Activated CD4-positive, alpha-beta T cell treated with anti-CD3 and anti-CD28 coated beads, Interleukin-2, amount 10 ng/mL, durations not matched to agents 7 days and 5 days (primary cell): ENCODE measurements around the gene PTPRH. TPM values are rescaled to one million over a fixed set of nuclear protein-coding genes. Genes with fewer than 3 reads are reported as not detected.
"Not testable (repeated sequence)": the region's sequence is repeated elsewhere in the genome, so short reads cannot be mapped to it uniquely, and the experiment has no call there.

Source experiments
- CTCF ChIA-PET: fragments of 350-600 bp; sonication (Branson Sonifier 250); formaldehyde crosslinking; loops from one replicate; lab custom pipeline; 2021; ENCODE audit warnings: antibody characterized with exemption; lab: Charles Lee
- POLR2A ChIA-PET: fragments of 350-600 bp; sonication (Branson Sonifier 250); formaldehyde crosslinking; loops from one replicate; lab custom pipeline; 2021; ENCODE audit warnings: antibody characterized with exemption; lab: Charles Lee
- DNase-seq: peaks from one replicate; pipeline ENCODE4 v3.0.0-alpha.2; 2020
- H3K27ac Mint-ChIP-seq: one replicate; pipeline ENCODE4 v1.8.0; 2021; ENCODE audit warnings: mild to moderate bottlenecking, moderate library complexity, mixed read lengths
- H3K27me3 Mint-ChIP-seq: one replicate; pipeline ENCODE4 v1.8.0; 2021; ENCODE audit warnings: mixed read lengths
- H3K36me3 Mint-ChIP-seq: one replicate; pipeline ENCODE4 v1.8.0; 2021; ENCODE audit warnings: low read depth, mixed read lengths
- H3K4me1 Mint-ChIP-seq: one replicate; pipeline ENCODE4 v1.8.0; 2021; ENCODE audit warnings: mixed read lengths
- H3K4me3 Mint-ChIP-seq: one replicate; pipeline ENCODE4 v1.8.0; 2021; ENCODE audit warnings: mild to moderate bottlenecking, moderate library complexity, mixed read lengths
- H3K9me3 Mint-ChIP-seq: one replicate; pipeline ENCODE4 v1.8.0; 2021; ENCODE audit warnings: mixed read lengths
- total RNA-seq, 2 experiments: library from RNA; stranded (reverse); gene quantifications; one replicate each; pipeline ENCODE4 v1.2.3, GENCODE V29; 2021

PTPRH gene
- total RNA-seq, 2 experiments from 2014 or later, result not detected

DNA sequence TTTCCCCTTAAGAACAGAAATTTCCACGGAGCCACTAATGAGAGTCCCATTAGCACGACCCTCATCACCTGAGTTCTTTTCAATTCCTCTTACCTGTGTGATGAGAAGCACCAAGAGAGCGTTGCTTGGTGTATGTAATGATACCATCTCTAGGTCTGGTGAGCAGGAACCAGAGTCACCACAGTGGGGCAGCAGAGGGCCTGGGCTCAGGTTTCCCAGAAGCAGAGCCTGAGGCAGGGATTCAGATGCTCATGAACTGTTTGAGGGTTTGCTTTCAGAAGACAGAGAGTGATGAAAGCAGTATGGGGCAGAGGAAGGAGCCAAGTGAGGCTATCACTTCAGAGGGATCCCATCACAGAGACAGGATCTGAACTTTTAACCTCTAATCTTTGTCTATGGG is 3.1 kb upstream of the PTPRH start:
- peaks cover 12% of the 10 kb centered on the region for H3K4me1 Mint-ChIP-seq
- peak; percentile 47 for DNase-seq
- peak overlapping the region; percentile 33 for H3K27ac Mint-ChIP-seq
- ChIA-PET CTCF (no interaction called here), POLR2A (no interaction called here)
- no peak overlapping the region for H3K4me3 Mint-ChIP-seq
- H3K27me3 Mint-ChIP-seq, result peaks cover 22% of the 10 kb centered on the region
- H3K36me3 Mint-ChIP-seq, result peaks cover 3% of the 10 kb centered on the region
- peaks cover 15% of the 10 kb centered on the region for H3K9me3 Mint-ChIP-seq

DNA sequence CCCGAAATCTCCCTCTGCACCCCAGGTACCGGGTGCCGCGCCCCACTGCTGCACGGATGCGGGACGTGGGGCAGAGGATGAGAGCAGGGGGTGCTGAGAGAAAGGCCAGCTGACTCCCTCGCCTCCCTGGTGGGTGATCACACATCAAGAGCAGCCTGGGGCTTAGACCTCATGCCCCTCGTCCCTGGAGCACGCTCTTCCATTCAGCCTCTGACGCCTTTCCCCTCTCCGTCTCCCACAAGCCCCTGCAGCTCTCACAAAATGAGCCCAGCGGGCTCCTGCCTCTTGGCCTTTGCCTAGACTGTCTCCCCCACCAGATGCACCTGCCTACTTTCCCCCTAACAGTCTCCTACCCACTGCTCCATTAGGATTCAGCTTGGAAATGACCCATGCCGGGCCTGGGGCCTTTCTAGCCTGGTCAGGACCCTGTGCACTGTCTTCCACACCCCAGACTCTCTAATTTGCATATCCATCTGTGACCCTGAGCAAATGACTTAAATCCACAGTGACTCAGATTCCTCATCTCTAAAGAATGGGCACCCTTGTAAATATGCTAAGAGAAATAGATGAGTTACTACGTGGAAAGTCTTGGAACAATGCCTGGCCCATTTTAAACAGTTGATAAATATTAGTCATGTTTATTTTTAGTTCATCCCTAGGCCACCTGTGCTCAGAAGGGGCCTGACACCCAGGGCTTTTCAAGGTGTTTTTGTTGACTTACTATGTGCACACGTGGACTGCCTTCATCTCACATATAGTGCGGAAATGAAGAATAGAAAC is 582 bp upstream of the PTPRH start:
- Mint-ChIP-seq H3K9me3 (peaks cover 9% of the 10 kb centered on the region), H3K27me3 (peaks cover 9% of the 10 kb centered on the region), H3K36me3 (peaks cover 3% of the 10 kb centered on the region), H3K4me1 (peaks cover 4% of the 10 kb centered on the region), H3K27ac (no peak overlapping the region), H3K4me3 (no peak overlapping the region)
- POLR2A ChIA-PET, result no interaction called here
- no peak for DNase-seq
- CTCF ChIA-PET, result no interaction called here

DNA sequence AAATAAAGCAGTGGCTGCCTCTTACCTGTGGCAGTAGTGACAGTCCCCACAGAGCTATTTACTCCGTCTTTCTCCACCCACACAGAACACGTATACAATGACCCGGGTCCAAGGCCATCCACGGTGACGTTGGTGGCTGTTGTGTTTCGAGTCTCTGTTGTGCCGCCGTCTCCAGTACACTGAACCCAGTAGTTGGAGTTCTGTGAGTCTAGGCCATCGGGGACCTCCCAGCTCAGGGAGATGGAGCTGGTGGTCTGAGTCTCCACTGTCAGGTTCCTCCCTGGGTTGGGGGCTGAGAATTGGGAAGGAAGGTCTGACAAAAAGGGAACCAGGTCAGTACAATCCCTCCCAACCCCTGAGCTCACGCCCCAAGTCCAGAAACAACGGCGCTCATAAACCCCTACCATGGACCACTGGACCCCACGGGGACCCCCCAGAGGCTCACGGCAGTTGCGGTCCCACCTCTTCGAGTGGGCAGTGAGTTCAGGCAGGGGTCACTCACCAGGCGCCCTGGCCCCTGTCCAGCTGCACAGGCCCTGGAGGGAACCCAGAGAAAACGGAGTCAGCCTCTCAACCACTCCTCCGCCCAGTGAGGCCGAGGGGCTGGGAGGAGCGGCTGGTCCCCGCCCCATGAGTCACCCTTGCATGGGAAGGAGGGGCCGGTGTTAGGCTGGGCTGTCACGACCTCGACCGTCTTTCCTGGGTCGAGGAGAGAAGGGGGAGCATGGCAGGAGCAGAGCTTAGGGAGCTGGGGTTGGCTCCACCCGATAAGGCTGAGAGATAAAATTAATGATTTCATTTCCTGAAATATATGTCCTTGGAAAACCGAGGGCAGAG is 2.4 kb downstream of the PTPRH start:
- Mint-ChIP-seq H3K27me3 (peaks cover 7% of the 10 kb centered on the region), H3K27ac (no peak overlapping the region), H3K4me3 (no peak overlapping the region), H3K9me3 (no peaks in the 10 kb centered on the region), H3K4me1 (peaks cover 4% of the 10 kb centered on the region), H3K36me3 (no peaks in the 10 kb centered on the region)
- POLR2A ChIA-PET, result no interaction called here
- CTCF ChIA-PET, result interaction anchor here (0.8 to 1.3 kb wide), 5 partner anchors 9 to 508 kb away, joined by 3 to 5 read pairs (median 3); no protein-coding TSS in a partner anchor
- DNase-seq, result peak; percentile 13

DNA sequence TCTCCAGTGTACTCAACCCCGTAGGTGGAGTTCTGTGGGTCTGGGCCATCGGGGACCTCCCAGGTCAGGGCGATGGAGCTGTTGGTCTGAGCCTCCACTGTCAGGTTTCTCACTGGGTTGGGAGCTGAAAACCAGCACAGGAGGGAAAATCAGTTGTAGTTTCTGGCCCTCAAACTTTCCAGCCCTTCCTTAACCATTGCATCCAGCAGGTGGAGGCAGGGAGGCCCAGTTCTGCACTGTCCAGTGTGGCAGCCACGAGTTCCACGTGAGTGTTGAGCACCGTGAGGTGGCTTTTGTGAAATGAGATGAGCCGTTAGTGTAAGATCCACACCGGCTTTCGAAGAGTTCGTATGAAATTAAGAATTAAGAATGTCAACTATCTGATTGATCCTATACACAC is 7.1 kb downstream of the PTPRH start:
- H3K27me3 Mint-ChIP-seq, H3K9me3 Mint-ChIP-seq, H3K27ac Mint-ChIP-seq, POLR2A ChIA-PET, CTCF ChIA-PET, DNase-seq, H3K4me1 Mint-ChIP-seq, H3K36me3 Mint-ChIP-seq, H3K4me3 Mint-ChIP-seq: not testable (repeated sequence)

DNA sequence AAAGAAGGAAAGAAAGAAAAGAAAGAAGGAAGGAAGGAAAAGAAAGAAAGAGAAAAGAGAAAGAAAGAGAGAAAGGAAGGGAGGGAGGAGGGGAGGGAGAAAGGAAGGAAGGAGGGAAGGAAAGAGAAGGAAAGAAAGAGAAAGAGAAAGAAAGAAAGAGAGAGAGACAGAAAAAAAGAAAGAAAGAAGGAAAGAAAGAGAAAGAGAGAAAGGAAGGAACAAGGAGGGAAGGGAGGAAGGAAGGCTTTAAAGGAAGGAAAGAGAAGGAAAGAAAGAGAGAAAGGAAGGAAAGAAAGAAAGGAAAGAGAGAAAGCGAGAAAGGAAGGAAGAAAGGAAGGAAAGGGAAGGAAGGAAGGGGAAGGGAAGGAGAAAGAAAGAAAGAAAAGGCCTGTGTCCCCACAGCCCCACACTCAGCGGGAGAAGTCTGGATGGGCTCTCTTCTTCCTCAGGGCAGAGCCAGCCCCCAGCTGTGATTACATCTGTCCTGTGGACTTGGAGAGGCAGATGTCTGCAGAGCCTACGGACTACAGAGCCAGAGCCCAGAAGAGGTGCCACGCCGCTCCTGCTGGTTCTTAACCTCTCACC is 9.6 kb downstream of the PTPRH start:
- H3K4me3 Mint-ChIP-seq, result no peak overlapping the region
- H3K36me3 Mint-ChIP-seq, result no peaks in the 10 kb centered on the region
- H3K27ac Mint-ChIP-seq, result no peak overlapping the region
- no peaks in the 10 kb centered on the region for H3K9me3 Mint-ChIP-seq
- no peaks in the 10 kb centered on the region for H3K4me1 Mint-ChIP-seq
- ChIA-PET CTCF (interaction anchor here (0.6 to 2.6 kb wide), 3 partner anchors 18 to 304 kb away, joined by 3 to 5 read pairs (median 3); no protein-coding TSS in a partner anchor), POLR2A (interaction anchor here (0.6 kb wide), 1 partner anchor 30 kb away, joined by 3 read pairs; no protein-coding TSS in a partner anchor)
- no peak for DNase-seq
- peaks cover 8% of the 10 kb centered on the region for H3K27me3 Mint-ChIP-seq

DNA sequence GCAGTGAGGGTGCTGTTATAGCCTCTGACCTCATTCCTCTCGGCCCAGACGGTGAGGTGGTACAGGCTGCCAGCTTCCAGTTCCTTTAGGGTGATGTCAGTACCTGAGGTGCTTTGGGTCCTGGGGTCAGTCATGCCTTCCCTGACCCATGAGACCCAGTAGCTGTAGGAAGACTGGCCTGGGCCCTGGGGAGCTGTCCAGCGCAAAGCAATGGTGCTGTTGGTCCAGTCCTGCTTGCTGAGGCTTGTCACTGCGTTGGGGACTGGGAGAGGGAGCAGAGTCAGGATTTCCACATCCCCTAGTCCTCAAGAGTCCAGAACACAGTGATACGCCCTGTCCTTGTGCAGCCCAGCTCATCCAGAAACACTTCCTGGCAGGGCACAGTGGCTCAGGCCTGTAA is 10.7 kb downstream of the PTPRH start:
- Mint-ChIP-seq H3K27ac (no peak overlapping the region), H3K27me3 (peaks cover 6% of the 10 kb centered on the region), H3K9me3 (no peaks in the 10 kb centered on the region), H3K4me3 (no peak overlapping the region), H3K4me1 (no peaks in the 10 kb centered on the region), H3K36me3 (no peaks in the 10 kb centered on the region)
- DNase-seq, result no peak
- CTCF ChIA-PET, result interaction anchor here (0.6 to 2.6 kb wide), 2 partner anchors 17 to 305 kb away, joined by 3 to 5 read pairs; no protein-coding TSS in a partner anchor
- POLR2A ChIA-PET, result no interaction called here

DNA sequence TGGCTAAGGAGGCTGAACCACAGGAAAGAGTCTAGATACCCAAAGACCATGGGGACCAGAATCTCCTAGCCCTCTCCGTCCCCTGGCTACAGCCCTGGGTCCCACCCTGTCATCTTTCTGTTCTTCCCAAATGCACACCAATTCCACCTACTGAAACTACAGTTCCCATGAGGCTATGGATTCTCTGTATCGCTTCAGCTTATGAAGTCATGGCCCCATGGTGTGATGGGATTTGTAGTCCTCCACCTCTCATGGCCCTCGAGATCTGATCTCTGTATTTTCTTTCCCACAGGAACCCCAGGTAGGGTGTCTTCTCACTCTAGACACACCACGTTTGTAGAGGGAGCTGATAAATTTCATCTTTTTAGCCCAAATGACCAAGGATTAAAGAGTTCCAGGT is 11.8 kb downstream of the PTPRH start:
- ChIA-PET POLR2A (no interaction called here), CTCF (interaction anchor here (1.6 to 2.6 kb wide), 2 partner anchors 37 to 306 kb away, joined by 5 to 7 read pairs; no protein-coding TSS in a partner anchor)
- Mint-ChIP-seq H3K36me3 (no peaks in the 10 kb centered on the region), H3K27ac (no peak overlapping the region), H3K9me3 (no peaks in the 10 kb centered on the region), H3K4me1 (no peaks in the 10 kb centered on the region), H3K27me3 (peaks cover 6% of the 10 kb centered on the region), H3K4me3 (no peak overlapping the region)
- no peak for DNase-seq

DNA sequence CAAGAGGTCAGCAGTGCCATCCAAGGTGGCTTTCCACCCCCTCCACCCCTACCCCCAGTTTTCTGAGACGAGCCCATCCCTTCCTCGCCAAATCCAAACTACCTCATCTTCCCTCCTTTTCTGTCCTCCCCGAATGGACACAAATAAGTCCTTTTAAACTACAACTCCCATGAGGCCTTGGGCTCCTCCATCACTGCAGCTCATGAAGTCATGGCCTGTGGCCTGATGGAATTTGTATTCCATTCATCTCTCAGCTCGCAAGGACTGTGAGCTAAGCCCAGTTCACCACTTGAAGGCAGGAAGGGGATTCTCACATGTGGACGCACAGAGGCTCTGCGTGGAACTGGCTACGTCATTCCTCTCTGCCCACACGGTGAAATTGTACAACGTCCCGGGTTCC is 12.5 kb downstream of the PTPRH start:
- Mint-ChIP-seq H3K4me1 (no peaks in the 10 kb centered on the region), H3K27ac (no peak overlapping the region), H3K9me3 (no peaks in the 10 kb centered on the region), H3K36me3 (no peaks in the 10 kb centered on the region), H3K4me3 (no peak overlapping the region), H3K27me3 (peaks cover 4% of the 10 kb centered on the region)
- CTCF ChIA-PET, result interaction anchor here (1.6 kb wide), 1 partner anchor 36 kb away, joined by 7 read pairs; no protein-coding TSS in a partner anchor
- DNase-seq, result no peak
- POLR2A ChIA-PET, result no interaction called here

DNA sequence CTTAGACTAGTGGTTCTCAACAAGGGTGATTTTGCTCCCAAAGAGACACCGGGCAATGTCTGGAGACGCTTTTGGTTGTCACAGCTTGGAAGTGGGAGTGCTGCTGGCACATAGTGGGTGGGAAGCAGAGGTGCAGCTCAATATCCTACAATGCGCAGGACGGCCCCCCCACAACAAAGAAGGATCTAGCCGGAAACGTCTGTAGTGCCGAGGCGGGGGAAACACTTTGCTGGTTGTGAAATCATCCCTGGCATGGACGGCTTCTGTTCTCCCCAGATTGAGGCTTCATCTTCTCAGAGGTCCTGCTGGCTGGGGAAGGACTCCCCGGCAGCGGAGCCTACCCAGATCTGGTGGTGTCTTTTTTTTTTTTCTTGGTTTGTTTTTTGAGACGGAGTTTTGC is 15.8 kb downstream of the PTPRH start:
- Mint-ChIP-seq H3K4me1 (peaks cover 9% of the 10 kb centered on the region), H3K4me3 (no peak overlapping the region), H3K36me3 (no peaks in the 10 kb centered on the region), H3K27me3 (no peaks in the 10 kb centered on the region), H3K9me3 (no peaks in the 10 kb centered on the region), H3K27ac (no peak overlapping the region)
- DNase-seq, result no peak
- ChIA-PET CTCF (no interaction called here), POLR2A (no interaction called here)

DNA sequence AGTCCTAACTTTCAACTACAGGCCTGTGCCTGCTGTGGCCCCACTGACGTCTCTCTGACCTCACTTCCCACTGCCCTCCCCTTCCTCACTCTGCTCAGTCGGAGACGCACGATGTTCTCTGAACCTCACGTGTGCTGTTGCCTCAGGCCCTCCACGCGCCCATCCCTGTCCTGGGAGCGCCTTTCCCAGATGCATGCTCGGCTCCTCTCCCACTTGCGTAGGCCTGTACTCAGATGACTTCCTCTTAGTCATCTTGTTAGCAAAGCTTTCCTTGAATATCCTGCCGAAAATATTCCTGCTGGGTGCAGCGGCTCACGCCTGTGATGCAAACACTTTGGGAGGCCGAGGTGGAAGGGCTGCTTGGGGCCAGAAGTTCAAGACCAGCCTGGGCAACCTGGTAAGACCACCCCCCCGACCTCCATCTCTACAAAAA is 19.9 kb downstream of the PTPRH start:
- ChIA-PET POLR2A (no interaction called here), CTCF (interaction anchor here (1.2 kb wide), 1 partner anchor 112 kb away, joined by 4 read pairs; no protein-coding TSS in a partner anchor)
- Mint-ChIP-seq H3K4me3 (no peak overlapping the region), H3K9me3 (no peaks in the 10 kb centered on the region), H3K4me1 (peaks cover 19% of the 10 kb centered on the region), H3K27me3 (peaks cover 1% of the 10 kb centered on the region), H3K36me3 (no peaks in the 10 kb centered on the region), H3K27ac (peak overlapping the region; percentile 52)
- DNase-seq, result no peak

DNA sequence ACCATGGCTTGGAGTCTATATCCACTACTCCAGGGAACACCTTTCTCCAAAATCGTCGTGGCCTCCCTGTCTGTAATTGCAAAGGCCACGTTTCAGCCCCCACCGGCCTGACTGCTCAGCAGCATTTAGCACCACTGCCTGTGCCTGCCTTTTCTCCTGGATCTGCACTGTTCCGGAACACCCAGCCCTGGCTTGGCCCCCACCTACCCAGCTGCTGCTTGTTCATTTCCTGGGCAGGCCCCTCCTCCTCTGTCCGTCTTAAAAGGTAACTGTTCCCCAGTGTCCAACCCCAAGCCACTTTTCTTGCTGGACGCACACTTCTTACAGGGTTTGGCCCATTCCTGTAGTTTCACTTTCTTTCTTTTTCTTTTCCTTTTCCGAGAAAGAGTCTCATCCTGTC is 20.7 kb downstream of the PTPRH start:
- no peaks in the 10 kb centered on the region for H3K36me3 Mint-ChIP-seq
- ChIA-PET CTCF (interaction anchor here (1.2 kb wide), 1 partner anchor 113 kb away, joined by 4 read pairs; no protein-coding TSS in a partner anchor), POLR2A (no interaction called here)
- H3K9me3 Mint-ChIP-seq, result no peaks in the 10 kb centered on the region
- peak overlapping the region; percentile 81 for H3K27ac Mint-ChIP-seq
- peaks cover 1% of the 10 kb centered on the region for H3K27me3 Mint-ChIP-seq
- H3K4me3 Mint-ChIP-seq, result peak overlapping the region; percentile 50
- peaks cover 21% of the 10 kb centered on the region for H3K4me1 Mint-ChIP-seq
- DNase-seq, result no peak

DNA sequence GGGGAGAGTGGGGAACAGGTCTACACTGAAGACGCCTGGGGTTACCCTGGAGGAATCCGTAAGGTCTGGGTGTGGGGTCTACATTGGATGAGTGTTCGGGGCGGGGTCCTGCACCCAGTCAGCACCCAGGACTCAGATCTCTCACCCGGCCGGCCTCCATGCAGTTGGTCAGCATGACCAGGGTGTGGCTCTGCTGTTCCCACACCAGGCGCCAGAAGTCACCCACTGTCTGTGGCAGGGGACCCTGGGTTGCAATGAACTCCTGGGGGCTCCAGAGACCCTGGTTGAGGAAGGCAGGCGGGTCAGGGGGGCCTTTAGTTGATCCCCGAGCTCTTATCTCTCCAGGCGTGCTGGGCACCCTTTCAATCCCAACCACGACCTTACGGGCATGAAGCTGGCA is 23.2 kb downstream of the PTPRH start:
- H3K27ac Mint-ChIP-seq, result no peak overlapping the region
- ChIA-PET CTCF (interaction anchor here (0.6 kb wide), 1 partner anchor 67 kb away, joined by 5 read pairs; no protein-coding TSS in a partner anchor), POLR2A (no interaction called here)
- H3K4me3 Mint-ChIP-seq, result no peak overlapping the region
- H3K9me3 Mint-ChIP-seq, result no peaks in the 10 kb centered on the region
- H3K4me1 Mint-ChIP-seq, result peaks cover 21% of the 10 kb centered on the region
- no peak for DNase-seq
- peaks cover 11% of the 10 kb centered on the region for H3K27me3 Mint-ChIP-seq
- H3K36me3 Mint-ChIP-seq, result no peaks in the 10 kb centered on the region
